ENCODE results near the gene ETFA. TPM values are rescaled to one million over a fixed set of nuclear protein-coding genes. Genes with fewer than 3 reads are reported as not detected.

ETFA gene
- total RNA-seq, 2 experiments from 2014 or later = 84.8 to 146 TPM

GRCh38 chr15:76347482-76348055 lies 36.3 kb upstream of the ETFA start:
- intact Hi-C loops (cut with micrococcal nuclease; ENCODE audit: unreplicated experiment) = no loop called here

GRCh38 chr15:76346669-76347481 lies 35.6 kb upstream of the ETFA start:
- Histone ChIP-seq H3K9me3 (ENCODE audit: low read length) (no peaks in the 10 kb centered on the region), H3K4me2 (ENCODE audit: low read length) (no peak overlapping the region), H2AFZ (ENCODE audit: low read length) (no peak overlapping the region), H3K9me2 (ENCODE audit: insufficient read depth, low read length) (no peaks in the 10 kb centered on the region), H3K36me3 (ENCODE audit: insufficient read depth, low read length) (peaks cover 4% of the 10 kb centered on the region), H4K20me1 (ENCODE audit: insufficient read depth, low read length) (no peaks in the 10 kb centered on the region; the same call in 1 of the 2 replicates), H3K27ac (ENCODE audit: low read depth, low read length, poor library complexity, severe bottlenecking) (no peak overlapping the region), H3K4me3 (ENCODE audit: low read depth, low read length, poor library complexity, severe bottlenecking) (no peak overlapping the region), H3K79me2 (ENCODE audit: insufficient read depth, low read depth, low read length) (no peaks in the 10 kb centered on the region), H3K4me1 (ENCODE audit: insufficient read depth, low read length, poor library complexity, severe bottlenecking) (no peaks in the 10 kb centered on the region)
- CTCF ChIA-PET (ENCODE audit: unreplicated experiment) = no interaction called here
- no TSS peak for BruUV-seq (replicated peaks)
- TF ChIP-seq CTCF (conservative IDR thresholded peaks at IDR 0.05; ENCODE audit: low read length) (no peak), EZH2phosphoT487 (IDR thresholded peaks at IDR 0.05; ENCODE audit: borderline replicate concordance, low read depth, low read length) (no peak)
- DNase-seq (ENCODE audit: low spot score) = no peak
- intact Hi-C loops (cut with micrococcal nuclease; ENCODE audit: unreplicated experiment) = no loop called here
- POLR2A ChIA-PET = no interaction called here

More at GRCh38 chr15:76347482-76348055, 36.3 kb upstream of the ETFA start:
- H3K36me3 ChIP-seq (ENCODE audit: insufficient read depth, low read length) = no peaks in the 10 kb centered on the region
- ChIA-PET POLR2A (no interaction called here), CTCF (ENCODE audit: unreplicated experiment) (no interaction called here)
- no peak overlapping the region for H3K4me2 ChIP-seq (ENCODE audit: low read length)
- H2AFZ ChIP-seq (ENCODE audit: low read length) = no peak overlapping the region
- no TSS peak for BruUV-seq (replicated peaks)
- no peaks in the 10 kb centered on the region; the same call in 1 of the 2 replicates for H4K20me1 ChIP-seq (ENCODE audit: insufficient read depth, low read length)
- DNase-seq (ENCODE audit: low spot score) = no peak
- no peaks in the 10 kb centered on the region for H3K9me2 ChIP-seq (ENCODE audit: insufficient read depth, low read length)
- H3K27ac ChIP-seq (ENCODE audit: low read depth, low read length, poor library complexity, severe bottlenecking) = no peak overlapping the region
- no peak for TF ChIP-seq CTCF (conservative IDR thresholded peaks at IDR 0.05; ENCODE audit: low read length)
- TF ChIP-seq EZH2phosphoT487 (IDR thresholded peaks at IDR 0.05; ENCODE audit: borderline replicate concordance, low read depth, low read length) = no peak
- no peaks in the 10 kb centered on the region for H3K9me3 ChIP-seq (ENCODE audit: low read length)
- H3K4me3 ChIP-seq (ENCODE audit: low read depth, low read length, poor library complexity, severe bottlenecking) = no peak overlapping the region
- no peaks in the 10 kb centered on the region for H3K79me2 ChIP-seq (ENCODE audit: insufficient read depth, low read depth, low read length)
- H3K4me1 ChIP-seq (ENCODE audit: insufficient read depth, low read length, poor library complexity, severe bottlenecking) = no peaks in the 10 kb centered on the region

Data from OCI-LY7 (cell line).